GM18519 (cell line): ENCODE results near the gene PDZD7.

Experiments
- ATAC-seq: cut with Tn5 transposase; IDR thresholded peaks from one replicate; pipeline ENCODE4 v1.9.1; 2021; ENCODE audit warnings: mild to moderate bottlenecking, moderate library complexity; ENCODE audit not compliant: unreplicated experiment, low FRiP score

PDZD7 gene

GRCh38 chr10:101020427-101021075, 10.4 kb downstream of the PDZD7 start:
- ATAC-seq = no peak

GRCh38 chr10:101019440-101019703, 11.6 kb downstream of the PDZD7 start:
- ATAC-seq = no peak

DNA sequence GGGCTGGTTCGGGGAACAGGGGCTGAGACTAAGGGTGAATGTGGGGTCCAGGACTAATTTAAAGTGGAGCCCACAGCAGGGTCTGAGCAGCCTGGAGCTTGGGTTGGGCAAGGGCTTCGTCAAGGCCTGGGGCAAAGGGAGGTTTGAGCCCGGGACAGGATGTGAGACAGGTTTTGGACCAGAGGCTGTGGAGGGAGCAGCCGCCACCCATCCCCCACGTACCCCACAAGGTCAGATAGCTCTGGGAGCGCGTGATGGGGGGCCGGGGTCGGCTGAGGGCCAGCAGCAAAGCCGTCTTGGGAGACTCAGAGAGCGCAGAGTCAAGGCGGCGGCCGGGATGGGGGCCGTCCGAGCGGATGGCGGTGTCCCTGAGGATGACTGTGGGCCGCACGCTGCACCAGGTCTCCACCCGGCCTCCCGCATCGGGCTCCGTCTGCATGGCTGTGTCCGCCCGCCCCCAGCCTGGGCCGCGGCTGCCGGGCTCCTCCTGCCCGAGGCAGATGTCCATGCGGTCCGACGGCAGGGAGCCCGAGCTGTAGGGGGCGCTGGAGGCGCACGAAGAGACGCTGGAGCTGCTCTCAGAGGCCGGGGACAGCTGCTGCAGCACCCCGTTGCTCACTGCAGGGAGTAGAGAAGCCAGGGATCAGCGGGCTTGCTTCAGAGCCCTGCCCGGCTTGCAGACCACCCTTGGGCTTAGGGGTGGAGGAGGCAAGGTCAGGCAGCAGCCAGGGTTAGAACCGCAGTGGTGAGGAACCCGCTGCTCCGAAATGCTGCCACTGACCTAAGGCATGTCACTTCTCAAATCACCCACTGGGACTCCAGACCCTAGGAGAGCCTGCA, 12.1 kb downstream of the PDZD7 start:
- no peak for ATAC-seq

DNA sequence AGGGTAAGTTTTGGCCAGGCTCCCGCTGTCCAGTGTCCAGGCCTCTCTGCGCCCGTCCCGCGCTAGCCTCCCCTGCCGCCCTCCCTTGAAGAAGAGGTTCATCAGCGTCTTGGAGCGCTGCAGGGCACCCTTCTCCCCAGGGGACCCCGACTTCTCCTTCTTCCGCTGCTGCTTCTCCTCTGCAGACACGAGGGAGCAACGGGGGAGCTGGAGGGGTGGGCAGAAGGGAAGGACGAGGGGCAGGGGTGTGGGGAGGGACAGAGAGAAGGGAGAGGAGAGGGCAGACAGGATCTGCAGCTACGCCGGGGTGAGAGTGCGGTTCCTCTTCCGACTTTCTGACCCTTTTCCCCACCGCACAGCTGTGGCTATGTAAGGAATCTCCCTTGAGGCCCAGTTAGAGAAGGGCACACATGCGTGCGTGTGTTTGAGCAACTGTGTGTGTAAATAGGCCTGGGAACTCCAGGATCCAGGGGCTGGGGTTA, 12.8 kb downstream of the PDZD7 start:
- no peak for ATAC-seq

GRCh38 chr10:101016814-101017213, 14.1 kb downstream of the PDZD7 start:
- ATAC-seq = no peak

GRCh38 chr10:101015582-101015973, 15.4 kb downstream of the PDZD7 start:
- no peak for ATAC-seq

DNA sequence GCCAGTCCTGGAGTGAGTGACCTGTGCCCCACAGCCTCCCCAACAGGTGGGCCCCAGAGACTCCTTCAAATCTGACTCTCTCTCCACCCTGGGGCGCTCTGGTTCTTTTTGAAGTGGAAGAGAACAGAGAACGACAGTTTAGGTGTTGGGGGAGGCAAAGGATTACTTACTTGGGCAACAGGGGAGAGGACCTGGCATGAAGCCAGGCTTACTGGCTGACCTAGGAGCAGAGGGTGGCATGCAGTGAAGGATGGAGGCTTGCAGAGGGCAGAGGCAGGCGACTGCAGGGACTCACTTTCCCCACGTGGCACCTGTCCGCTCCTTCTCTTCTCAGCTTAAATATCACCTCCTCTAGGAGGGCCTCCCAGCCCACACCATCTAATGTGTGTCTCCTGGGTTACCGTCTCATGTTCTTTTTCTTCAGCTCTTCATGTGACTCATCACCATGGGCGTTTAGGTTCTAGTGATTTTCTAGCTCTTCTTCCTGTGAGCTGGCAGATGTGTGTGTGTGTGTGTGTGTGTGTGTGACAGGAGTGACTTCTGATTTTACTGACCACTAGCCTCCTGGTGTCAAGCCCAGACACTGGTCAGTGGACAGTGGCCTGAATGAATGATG, 15.9 kb downstream of the PDZD7 start:
- no peak for ATAC-seq

DNA sequence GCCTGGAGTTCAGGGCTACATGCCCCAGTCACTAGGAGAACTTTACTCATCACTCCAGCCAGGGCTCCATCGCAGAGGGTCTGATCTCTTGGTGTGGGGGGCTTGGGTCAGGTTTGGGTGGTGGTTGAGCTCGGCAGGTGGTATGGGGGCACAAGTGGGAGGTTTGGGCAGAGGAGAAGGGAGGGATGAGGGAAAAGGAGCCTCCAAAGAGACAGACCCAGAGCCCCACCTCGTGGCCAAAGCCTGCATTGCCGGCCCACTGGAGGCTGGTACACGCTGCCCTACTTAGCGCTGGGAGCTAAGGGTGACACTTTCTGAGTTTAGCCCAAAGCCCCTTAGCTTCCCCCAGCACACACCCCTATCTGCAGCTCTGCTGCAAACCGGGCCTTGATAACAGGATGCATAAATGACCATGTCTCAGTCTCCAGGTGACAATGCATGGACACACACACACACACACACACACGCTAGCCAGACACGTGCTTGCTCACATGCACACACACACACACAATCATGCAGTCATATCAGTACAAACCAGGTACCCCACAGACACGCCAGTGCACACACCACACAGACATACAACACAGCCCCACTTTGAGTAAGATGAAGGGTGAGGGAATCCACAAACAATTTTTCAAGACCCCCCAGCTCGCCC, 16.6 kb downstream of the PDZD7 start:
- no peak for ATAC-seq

- no peak for ATAC-seq
These were observed 17.5 kb downstream of the PDZD7 start for GRCh38 chr10:101013365-101013825.

GRCh38 chr10:101012525-101013364, 18.2 kb downstream of the PDZD7 start:
- peak; percentile 41 for ATAC-seq

- ATAC-seq = no peak
These were observed 19.2 kb downstream of the PDZD7 start for GRCh38 chr10:101011517-101012423.

DNA sequence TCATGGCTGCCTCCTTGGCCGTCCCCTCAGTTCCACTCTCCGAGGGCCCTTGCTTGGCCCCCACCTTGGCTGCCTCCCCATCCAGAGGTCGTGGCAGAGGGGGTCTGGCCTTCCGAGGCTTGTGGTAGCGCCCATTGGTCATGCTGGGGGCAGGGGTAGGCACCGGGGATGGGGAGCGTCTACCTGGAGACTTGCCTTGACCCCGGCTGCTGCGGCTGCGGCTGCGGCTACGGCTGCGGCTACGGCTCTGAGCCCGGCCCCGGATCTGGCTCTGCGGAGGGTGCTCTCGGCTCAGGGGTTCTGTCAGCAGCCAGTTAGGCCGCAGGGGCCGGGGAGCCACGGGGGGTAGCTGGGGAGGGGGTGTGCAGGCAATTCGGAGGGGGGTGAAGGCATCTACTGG, 20.6 kb downstream of the PDZD7 start:
- no peak for ATAC-seq

GRCh38 chr10:101008823-101009423, 22.0 kb downstream of the PDZD7 start:
- no peak for ATAC-seq

DNA sequence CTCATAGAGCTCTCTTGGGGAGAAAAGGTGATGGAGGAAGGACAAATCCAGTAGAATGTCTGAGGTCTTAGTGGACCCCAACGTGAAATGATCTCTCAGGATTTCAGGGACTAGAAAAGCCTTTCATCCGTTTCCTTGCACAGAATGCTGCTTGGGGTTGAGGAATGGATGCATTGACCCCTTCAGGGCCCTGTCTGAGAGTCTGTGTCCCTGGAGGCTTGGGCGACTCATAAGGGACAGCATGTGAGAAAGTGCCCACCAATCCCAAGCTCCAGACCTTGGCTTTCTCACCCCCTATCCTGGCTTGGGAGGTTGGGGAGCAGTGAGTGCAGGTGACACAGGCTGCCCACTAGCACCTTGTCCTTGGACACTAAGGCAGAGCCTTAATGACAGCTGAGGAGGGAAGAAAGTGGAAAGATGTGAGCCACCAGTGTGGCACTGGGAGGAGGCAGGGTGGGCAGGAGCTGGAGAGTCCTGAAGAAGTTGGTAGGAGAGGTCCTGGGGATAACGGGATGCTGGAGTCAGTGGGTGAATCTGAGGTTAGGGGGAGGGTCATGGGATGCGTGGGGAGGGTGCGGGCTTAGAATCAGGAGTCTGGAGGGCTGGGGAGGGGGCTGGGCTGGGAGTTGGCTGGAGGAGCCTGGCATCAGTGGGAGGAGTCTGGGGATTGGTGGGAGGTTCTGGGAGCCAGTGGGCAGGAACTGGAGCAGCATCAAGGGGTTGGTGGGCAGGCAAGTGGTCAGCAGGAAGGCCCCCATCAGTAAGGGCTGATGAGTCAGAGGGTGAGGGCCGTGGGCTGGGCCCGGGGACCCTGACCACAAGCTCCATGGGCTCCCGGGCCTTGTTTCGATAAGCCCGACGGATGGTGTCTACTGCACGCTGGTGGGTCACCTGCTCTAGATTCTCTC, 22.8 kb downstream of the PDZD7 start:
- ATAC-seq = no peak

- ATAC-seq = no peak
These were observed 23.7 kb downstream of the PDZD7 start for GRCh38 chr10:101007099-101007711.

GRCh38 chr10:101006593-101007098, 24.3 kb downstream of the PDZD7 start:
- no peak for ATAC-seq

GRCh38 chr10:101005869-101006567, 24.9 kb downstream of the PDZD7 start:
- ATAC-seq = no peak
